K562 (cell line): ENCODE data around the gene TRPM8. TPM values are rescaled to one million over a fixed set of nuclear protein-coding genes. Genes with fewer than 3 reads are reported as not detected.

Source experiments
- ATAC-seq: fragments of 200-7000 bp; cut with Tn5 transposase; 3 replicates; pipeline ENCODE4 v1.9.1; 2020; ENCODE audit warnings: moderate library complexity
- BruUV-seq: library from RNA; stranded (reverse); fragments of 400-500 nt; replicated peaks from 2 replicates; lab custom pipeline; 2021; lab: Mats Ljungman, UMichigan
- CTCF ChIA-PET: fragments of 300-600 bp; formaldehyde crosslinking; extraction: SDS; loops from one replicate; lab custom pipeline; 2021; ENCODE audit warnings: low intra/inter-chr PET ratio; lab: Yijun Ruan, JAX
- POLR2A ChIA-PET: fragments of 300-600, 350-650 bp; sonication (Branson Sonifier 250); formaldehyde crosslinking; extraction: SDS; loops from one replicate; lab custom pipeline; 2021; ENCODE audit warnings: antibody characterized with exemption, inconsistent platforms; lab: Yijun Ruan, JAX
- DNase-seq, 4 experiments: peaks; one replicate each; pipeline versions ENCODE4 v3.0.0 to v3.0.0-alpha.2; 2011 to 2018; ENCODE audit warnings: low spot score in 3 of 4, mixed read lengths in 3 of 4; ENCODE audit errors: extremely low read depth in 1 of 4
- FAIRE-seq: peaks from 2 replicates; lab custom pipeline; 2011; peaks lifted over from hg19 to GRCh38; lab: Jason Lieb, UNC
- H2AFZ ChIP-seq: 2 replicates; pipeline ENCODE4 v1.6.0; 2011; ENCODE audit warnings: low read depth, low read length, control low read depth, inconsistent platforms
- H3K27ac ChIP-seq: fragments of 200-600 bp; 3 replicates; pipeline ENCODE4 v1.8.0; 2011; ENCODE audit warnings: low read depth, mild to moderate bottlenecking, control low read depth, inconsistent platforms, low read length, moderate library complexity, mixed read lengths; ENCODE audit errors: extremely low read depth
- H3K27me3 ChIP-seq, 2 experiments: fragments of 300-600 bp in 1 of 2; 2 replicates in 1 of 2; 3 replicates in 1 of 2; pipeline versions ENCODE4 v1.6.0 to v1.8.0; 2011; ENCODE audit warnings: inconsistent platforms in 2 of 2, low read length in 2 of 2, mild to moderate bottlenecking in 1 of 2, mixed read lengths in 1 of 2, moderate library complexity in 1 of 2; ENCODE audit not compliant: control insufficient read depth in 2 of 2, insufficient read depth in 2 of 2
- H3K36me3 ChIP-seq: fragments of 300-600 bp; 3 replicates; pipeline ENCODE4 v1.8.0; 2011; ENCODE audit warnings: mild to moderate bottlenecking, low read length, inconsistent platforms; ENCODE audit not compliant: control insufficient read depth, insufficient read depth
- H3K4me1 ChIP-seq, 2 experiments: fragments of 200-600 bp in 1 of 2; replicated peaks in 1 of 2; 2 replicates in 1 of 2; 3 replicates in 1 of 2; pipeline versions ENCODE4 v1.5.1 to v1.8.0; 2011; ENCODE audit warnings: inconsistent platforms in 2 of 2, low read length in 2 of 2, mild to moderate bottlenecking in 1 of 2, mixed read lengths in 1 of 2, moderate library complexity in 1 of 2; ENCODE audit not compliant: control insufficient read depth in 2 of 2, insufficient read depth in 2 of 2
- H3K4me2 ChIP-seq: 2 replicates; pipeline ENCODE4 v1.6.1; 2011; ENCODE audit warnings: low read length, control low read depth, inconsistent platforms, mixed read lengths; ENCODE audit not compliant: insufficient read depth
- H3K4me3 ChIP-seq: fragments of 200-600 bp; sonication (generic), shearing (Covaris generic); 2 replicates; pipeline ENCODE4 v1.5.1; 2016; ENCODE audit warnings: control low read depth, inconsistent platforms
- H3K79me2 ChIP-seq: fragments of 200-600 bp; 3 replicates; pipeline ENCODE4 v1.8.0; 2011; ENCODE audit warnings: low read length, inconsistent platforms; ENCODE audit not compliant: control insufficient read depth, insufficient read depth
- H3K9ac ChIP-seq, 2 experiments: 2 replicates each; pipeline versions ENCODE4 v1.6.0 to v1.6.1; 2011; ENCODE audit warnings: low read depth in 2 of 2, low read length in 2 of 2, control low read depth in 1 of 2, inconsistent platforms in 1 of 2, mild to moderate bottlenecking in 1 of 2, mixed read lengths in 1 of 2; ENCODE audit not compliant: insufficient read depth in 1 of 2
- H3K9me1 ChIP-seq: one replicate; pipeline ENCODE4 v1.6.0; 2011; ENCODE audit warnings: inconsistent platforms, mild to moderate bottlenecking, low read length, moderate library complexity; ENCODE audit not compliant: control insufficient read depth, insufficient read depth
- H3K9me3 ChIP-seq: replicated peaks from 2 replicates; pipeline ENCODE4 v1.5.1; 2011; ENCODE audit warnings: low read depth, low read length, inconsistent platforms; ENCODE audit not compliant: control insufficient read depth, insufficient read depth
- H4K20me1 ChIP-seq: replicated peaks from 2 replicates; pipeline ENCODE4 v1.6.1; 2011; ENCODE audit warnings: low read length, inconsistent platforms, mixed read lengths; ENCODE audit not compliant: control insufficient read depth, insufficient read depth
- CBX8 ChIP-seq: fragments of 200-600 bp; sonication (generic); IDR thresholded peaks from 2 replicates; pipeline ENCODE4 v1.6.1; 2012; ENCODE audit warnings: borderline replicate concordance, mixed run types, low read depth, mild to moderate bottlenecking, moderate library complexity, mixed read lengths, low read length, control low read depth, inconsistent platforms; ENCODE audit not compliant: poor library complexity, severe bottlenecking; ENCODE audit errors: extremely low read depth
- GATA2 ChIP-seq: sonication (generic); formaldehyde crosslinking; IDR thresholded peaks from 2 replicates; pipeline ENCODE4 v1.4.0; 2020; ENCODE audit warnings: mild to moderate bottlenecking, missing genetic modification reagents
- GATAD2A ChIP-seq: fragments of 450-650 bp; IDR thresholded peaks from 2 replicates; pipeline ENCODE4 v1.6.1; 2017
- HMGN3 ChIP-seq: IDR thresholded peaks from 2 replicates; pipeline ENCODE4 v1.6.1; 2011; ENCODE audit warnings: borderline replicate concordance, low read depth, mild to moderate bottlenecking, mixed read lengths, low read length; ENCODE audit not compliant: insufficient read length; ENCODE audit errors: extremely low read depth
- ILF3 ChIP-seq: fragments of 450-650 bp; IDR thresholded peaks from 2 replicates; pipeline ENCODE4 v1.6.1; 2018; ENCODE audit warnings: antibody characterized with exemption, mild to moderate bottlenecking, moderate library complexity, borderline replicate concordance
- POLR3G ChIP-seq: IDR thresholded peaks from 2 replicates; pipeline ENCODE4 v1.6.1; 2011; ENCODE audit not compliant: insufficient read length, insufficient replicate concordance; ENCODE audit errors: extremely low read depth
- SMC3 ChIP-seq: conservative IDR thresholded peaks from 2 replicates; pipeline ENCODE4 v1.6.1; 2011; ENCODE audit warnings: low read depth, low read length, improper control_type of control experiment; ENCODE audit not compliant: insufficient read depth
- SRSF3 ChIP-seq: fragments of 200-400 bp; formaldehyde crosslinking; IDR thresholded peaks from 2 replicates; pipeline ENCODE4 v1.6.1; 2016; ENCODE audit warnings: mild to moderate bottlenecking, low read length, moderate library complexity; ENCODE audit not compliant: insufficient read depth
- TEAD1 ChIP-seq, 2 experiments: fragments of 450-650 bp in 1 of 2; sonication (generic) in 1 of 2; formaldehyde crosslinking; IDR thresholded peaks; 2 replicates each; pipeline versions ENCODE4 v1.4.0 to v1.8.0; 2020 to 2022; ENCODE audit warnings: mild to moderate bottlenecking in 2 of 2, missing genetic modification reagents in 1 of 2
- TFAM ChIP-seq: fragments of 250-450 bp; sonication (Bioruptor Pico); conservative IDR thresholded peaks from 2 replicates; pipeline ENCODE4 v1.5.0; 2021; ENCODE audit warnings: mild to moderate bottlenecking, moderate library complexity
- TSC22D4 ChIP-seq: fragments of 450-650 bp; IDR thresholded peaks from 2 replicates; pipeline ENCODE4 v1.6.1; 2016; ENCODE audit warnings: missing genetic modification characterization, missing biosample characterization, control low read depth
- XRCC4 ChIP-seq: IDR thresholded peaks from one replicate; pipeline ENCODE4 v1.6.1; 2011; ENCODE audit not compliant: insufficient read depth, insufficient read length; ENCODE audit errors: extremely low read depth
- ZFX ChIP-seq: sonication (generic); formaldehyde crosslinking; IDR thresholded peaks from 2 replicates; pipeline ENCODE4 v1.8.0; 2022; ENCODE audit warnings: mild to moderate bottlenecking, missing genetic modification reagents, moderate library complexity
- ZNF175 ChIP-seq: fragments of 200-800 bp; sonication (Bioruptor generic); IDR thresholded peaks from 2 replicates; pipeline ENCODE4 v1.6.1; 2016; ENCODE audit warnings: low read depth, mild to moderate bottlenecking, missing genetic modification characterization, missing compliant biosample characterization
- ZNF232 ChIP-seq: sonication (generic); formaldehyde crosslinking; IDR thresholded peaks from 2 replicates; pipeline ENCODE4 v1.8.0; 2022; ENCODE audit warnings: mild to moderate bottlenecking, missing genetic modification reagents
- ZNF696 ChIP-seq: fragments of 250-450 bp; sonication (Bioruptor Pico); conservative IDR thresholded peaks from 2 replicates; pipeline ENCODE4 v1.4.0; 2020; ENCODE audit warnings: mild to moderate bottlenecking, moderate library complexity
- WGBS: fragments of 100-300 bp; shearing (Covaris generic); methylation state at CpG from one replicate; pipeline ENCODE4 v1.1.6; 2016; ENCODE audit warnings: low coverage, mixed read lengths; ENCODE audit not compliant: insufficient coverage; ENCODE audit errors: missing lambda C conversion rate; 5-methylcytosine and 5-hydroxymethylcytosine counted together
- in situ Hi-C: fragments of 300-500 bp; cut with MboI; formaldehyde crosslinking; loops from 4 replicates; pipeline ENCODE4 v1.15.0; 2018; ENCODE audit warnings: inconsistent platforms, mixed read lengths
- intact Hi-C: fragments of 100-400 bp; cut with micrococcal nuclease; formaldehyde crosslinking; loops from 2 replicates; pipeline ENCODE4 v1.14.2; 2022
- polyA plus RNA-seq, 8 experiments: library from polyadenylated mRNA; depleted of rRNA in 4 of 8; stranded (reverse) in 5 of 8; unstranded in 3 of 8; fragments of >200 nt; fragmentation: Nextera tagmentation in 2 of 8; fragmentation: Illumina TruSeq in 1 of 8; extraction: Ambion mirVana in 2 of 8; extraction: Trizol in 1 of 8; gene quantifications; 2 replicates each; pipeline versions ENCODE4 v1.2.1 to v1.2.3, GENCODE V29; 2011 to 2014; ENCODE audit warnings: inconsistent platforms in 1 of 8, missing spikeins in 1 of 8
- total RNA-seq, 7 experiments: library from RNA; depleted of rRNA in 6 of 7; stranded (reverse); fragments of >200 nt in 6 of 7; fragmentation: Illumina TruSeq in 2 of 7; extraction: Trizol in 2 of 7; gene quantifications; 2 replicates each; pipeline versions ENCODE4 v1.2.1 to v1.2.3, GENCODE V29; 2011 to 2021; ENCODE audit warnings: low replicate concordance in 1 of 7
- TF ChIP-seq, protein P1 (sequence below): fragments of 250-450 bp; sonication (Bioruptor Pico); IDR thresholded peaks from 2 replicates; pipeline ENCODE4 v1.4.0; 2020; ENCODE audit warnings: mild to moderate bottlenecking, moderate library complexity
- TF ChIP-seq, protein P2 (sequence below): sonication (generic); formaldehyde crosslinking; IDR thresholded peaks from 2 replicates; pipeline ENCODE4 v1.8.0; 2022; ENCODE audit warnings: mild to moderate bottlenecking, missing genetic modification reagents

The TRPM8 gene
- total and polyA plus RNA-seq, 9 of the 15 experiments (the other 6 are each of a cell fraction or from before 2014, with no cell fraction given) = not detected

DNA sequence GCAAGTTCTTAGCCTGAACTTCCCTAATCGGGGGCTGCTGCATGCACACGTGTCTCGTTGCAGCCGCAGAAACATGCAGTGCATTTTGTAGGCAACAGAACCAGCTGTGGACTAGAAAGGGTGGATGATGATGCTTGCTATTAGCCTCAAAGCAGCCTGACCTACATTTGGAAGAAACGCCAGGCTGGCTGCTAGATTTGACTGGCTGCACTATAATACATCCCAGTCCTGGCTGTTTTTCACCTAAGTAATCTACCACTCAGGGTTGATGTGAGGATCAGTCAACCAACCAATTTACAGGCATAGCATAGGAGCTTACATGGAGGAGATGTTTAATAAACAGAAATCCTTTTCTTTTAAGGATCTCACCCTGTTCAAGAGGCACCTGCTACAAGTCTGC lies 77.0 kb downstream of the TRPM8 start (continued):
- no peak for TF ChIP-seq HMGN3
- TF ChIP-seq, protein P1, sequence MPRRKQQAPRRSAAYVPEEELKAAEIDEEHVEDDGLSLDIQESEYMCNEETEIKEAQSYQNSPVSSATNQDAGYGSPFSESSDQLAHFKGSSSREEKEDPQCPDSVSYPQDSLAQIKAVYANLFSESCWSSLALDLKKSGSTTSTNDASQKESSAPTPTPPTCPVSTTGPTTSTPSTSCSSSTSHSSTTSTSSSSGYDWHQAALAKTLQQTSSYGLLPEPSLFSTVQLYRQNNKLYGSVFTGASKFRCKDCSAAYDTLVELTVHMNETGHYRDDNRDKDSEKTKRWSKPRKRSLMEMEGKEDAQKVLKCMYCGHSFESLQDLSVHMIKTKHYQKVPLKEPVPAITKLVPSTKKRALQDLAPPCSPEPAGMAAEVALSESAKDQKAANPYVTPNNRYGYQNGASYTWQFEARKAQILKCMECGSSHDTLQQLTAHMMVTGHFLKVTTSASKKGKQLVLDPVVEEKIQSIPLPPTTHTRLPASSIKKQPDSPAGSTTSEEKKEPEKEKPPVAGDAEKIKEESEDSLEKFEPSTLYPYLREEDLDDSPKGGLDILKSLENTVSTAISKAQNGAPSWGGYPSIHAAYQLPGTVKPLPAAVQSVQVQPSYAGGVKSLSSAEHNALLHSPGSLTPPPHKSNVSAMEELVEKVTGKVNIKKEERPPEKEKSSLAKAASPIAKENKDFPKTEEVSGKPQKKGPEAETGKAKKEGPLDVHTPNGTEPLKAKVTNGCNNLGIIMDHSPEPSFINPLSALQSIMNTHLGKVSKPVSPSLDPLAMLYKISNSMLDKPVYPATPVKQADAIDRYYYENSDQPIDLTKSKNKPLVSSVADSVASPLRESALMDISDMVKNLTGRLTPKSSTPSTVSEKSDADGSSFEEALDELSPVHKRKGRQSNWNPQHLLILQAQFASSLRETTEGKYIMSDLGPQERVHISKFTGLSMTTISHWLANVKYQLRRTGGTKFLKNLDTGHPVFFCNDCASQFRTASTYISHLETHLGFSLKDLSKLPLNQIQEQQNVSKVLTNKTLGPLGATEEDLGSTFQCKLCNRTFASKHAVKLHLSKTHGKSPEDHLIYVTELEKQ (CRISPR knock-in tag) = no peak
- TF ChIP-seq CBX8 = no peak
- TF ChIP-seq ZNF175 (CRISPR knock-in tag) = no peak
- TF ChIP-seq ILF3 = no peak
- TF ChIP-seq GATA2 = no peak
- no peak for TF ChIP-seq TEAD1 (CRISPR knock-in tag; IDR thresholded peaks at IDR 0.05)
- TF ChIP-seq, all 486 proteins: peak for 0

DNA sequence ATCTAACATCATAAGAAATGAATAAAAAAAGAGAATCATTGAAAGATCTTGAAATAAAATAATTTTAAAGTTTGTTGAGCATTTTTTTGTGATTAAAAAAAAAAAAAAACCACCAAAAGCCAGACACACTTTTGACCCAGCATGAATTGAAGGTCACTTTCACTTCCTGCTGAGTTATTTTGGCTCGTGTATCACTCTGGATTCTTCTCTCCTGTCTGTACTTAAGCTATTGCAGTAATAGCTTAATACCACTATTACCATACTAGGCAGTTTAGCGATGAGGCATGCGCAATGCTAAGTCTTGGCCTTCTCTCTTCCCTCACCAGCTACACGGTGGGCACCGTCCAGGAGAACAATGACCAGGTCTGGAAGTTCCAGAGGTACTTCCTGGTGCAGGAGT lies 78.8 kb downstream of the TRPM8 start:
- 7% methylated on average over 5 of the region's 5 CpGs for WGBS
- POLR2A ChIA-PET = no interaction called here
- FAIRE-seq = no peak
- no peaks in the 10 kb centered on the region for H3K9me1 ChIP-seq
- in situ Hi-C loops = no loop called here
- no peak for DNase-seq
- no peak overlapping the region for H2AFZ ChIP-seq
- intact Hi-C loops = no loop called here
- no TSS peak for BruUV-seq
- CTCF ChIA-PET = no interaction called here
- H3K4me3 ChIP-seq = no peak overlapping the region
- H3K9ac ChIP-seq = no peak overlapping the region
- H3K4me2 ChIP-seq = no peak overlapping the region
- H3K36me3 ChIP-seq = no peaks in the 10 kb centered on the region
- no peaks in the 10 kb centered on the region for H3K9me3 ChIP-seq
- H3K79me2 ChIP-seq = no peaks in the 10 kb centered on the region
- no peak for ATAC-seq
- H3K27me3 ChIP-seq = no peaks in the 10 kb centered on the region
- no peak overlapping the region for H3K27ac ChIP-seq
- no peaks in the 10 kb centered on the region for H3K4me1 ChIP-seq
- no peaks in the 10 kb centered on the region for H4K20me1 ChIP-seq
- TF ChIP-seq, protein P2, sequence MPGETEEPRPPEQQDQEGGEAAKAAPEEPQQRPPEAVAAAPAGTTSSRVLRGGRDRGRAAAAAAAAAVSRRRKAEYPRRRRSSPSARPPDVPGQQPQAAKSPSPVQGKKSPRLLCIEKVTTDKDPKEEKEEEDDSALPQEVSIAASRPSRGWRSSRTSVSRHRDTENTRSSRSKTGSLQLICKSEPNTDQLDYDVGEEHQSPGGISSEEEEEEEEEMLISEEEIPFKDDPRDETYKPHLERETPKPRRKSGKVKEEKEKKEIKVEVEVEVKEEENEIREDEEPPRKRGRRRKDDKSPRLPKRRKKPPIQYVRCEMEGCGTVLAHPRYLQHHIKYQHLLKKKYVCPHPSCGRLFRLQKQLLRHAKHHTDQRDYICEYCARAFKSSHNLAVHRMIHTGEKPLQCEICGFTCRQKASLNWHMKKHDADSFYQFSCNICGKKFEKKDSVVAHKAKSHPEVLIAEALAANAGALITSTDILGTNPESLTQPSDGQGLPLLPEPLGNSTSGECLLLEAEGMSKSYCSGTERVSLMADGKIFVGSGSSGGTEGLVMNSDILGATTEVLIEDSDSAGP (CRISPR knock-in tag) = no peak
- TF ChIP-seq XRCC4 (no peak), TSC22D4 (no peak), POLR3G (no peak), TFAM (CRISPR knock-in tag) (no peak), SMC3 (no peak), ZNF696 (CRISPR knock-in tag) (no peak), SRSF3 (no peak), ZFX (CRISPR knock-in tag) (no peak), ZNF232 (CRISPR knock-in tag) (no peak), GATAD2A (no peak)
